HG03103 (cell line): ENCODE data around the gene SLC38A11.

Experiments used
- ATAC-seq: cut with Tn5 transposase; IDR thresholded peaks from one replicate; pipeline ENCODE4 v1.9.1; 2021; ENCODE audit warnings: low read depth; ENCODE audit not compliant: unreplicated experiment

SLC38A11 gene

DNA sequence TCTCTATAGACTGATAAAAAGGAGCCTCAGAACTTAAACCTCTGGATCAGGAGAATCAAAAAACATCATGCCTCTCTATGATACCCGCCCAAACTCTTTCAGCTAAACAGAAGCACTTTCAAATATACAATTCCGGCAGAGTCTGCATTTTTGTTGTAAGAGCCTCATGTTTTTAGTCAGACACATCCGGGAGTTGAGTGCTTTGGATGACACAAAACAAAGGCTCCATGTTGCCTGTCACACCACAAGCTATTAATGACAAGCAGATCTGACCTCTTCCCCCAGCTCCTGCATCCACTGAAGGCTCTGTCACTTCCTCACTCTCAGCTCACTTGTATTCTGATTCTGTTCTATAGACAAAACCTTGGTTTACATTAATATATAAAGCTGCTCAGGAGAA lies 33.2 kb downstream of the SLC38A11 start:
- ATAC-seq: no peak

DNA sequence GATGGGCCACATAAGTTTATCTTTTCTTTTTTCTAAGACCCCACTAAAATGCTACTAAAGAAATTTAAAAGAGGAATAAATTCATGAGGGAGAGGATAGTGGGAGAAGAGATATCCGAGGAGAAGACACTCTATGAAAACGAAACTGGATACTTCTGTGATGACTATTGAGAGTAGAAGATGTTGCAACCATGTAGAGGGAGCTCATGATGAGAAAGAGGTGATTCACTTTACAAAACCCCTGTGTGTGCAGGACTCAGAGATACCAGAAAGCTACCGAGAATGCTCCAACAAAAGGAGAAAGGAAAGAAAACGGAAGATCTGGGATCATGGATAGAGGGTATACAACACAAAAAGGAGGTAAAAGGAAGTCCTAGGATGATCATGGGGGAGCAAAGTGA lies 34.9 kb downstream of the SLC38A11 start:
- no peak for ATAC-seq

DNA sequence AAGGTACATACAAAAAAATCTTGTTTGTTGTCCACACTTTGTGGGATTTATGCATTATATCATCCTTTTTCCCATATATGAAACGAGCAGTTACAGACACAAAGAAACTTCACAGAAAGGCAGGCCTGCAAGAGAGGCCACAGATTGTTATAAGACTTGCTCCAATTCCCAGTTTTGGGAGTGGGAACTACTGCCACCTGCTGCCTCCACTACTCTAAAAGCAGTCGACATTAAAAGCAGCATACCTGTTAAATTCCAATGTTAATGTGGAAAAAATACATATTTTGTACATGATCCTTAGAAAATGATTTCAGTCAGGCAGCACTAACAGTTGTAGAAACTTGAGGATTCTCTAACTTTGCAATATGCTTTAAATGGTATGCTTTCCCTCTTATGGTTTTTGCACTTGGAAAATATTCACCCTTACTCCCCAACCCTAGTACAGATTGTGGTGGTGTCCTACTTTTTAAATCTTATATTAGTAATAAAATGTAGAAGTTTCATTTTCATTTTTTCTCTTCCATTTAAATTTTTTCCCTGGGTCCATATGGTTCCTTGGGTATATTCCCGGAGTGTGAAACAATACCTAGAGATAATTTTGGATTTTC lies 37.9 kb downstream of the SLC38A11 start:
- no peak for ATAC-seq

DNA sequence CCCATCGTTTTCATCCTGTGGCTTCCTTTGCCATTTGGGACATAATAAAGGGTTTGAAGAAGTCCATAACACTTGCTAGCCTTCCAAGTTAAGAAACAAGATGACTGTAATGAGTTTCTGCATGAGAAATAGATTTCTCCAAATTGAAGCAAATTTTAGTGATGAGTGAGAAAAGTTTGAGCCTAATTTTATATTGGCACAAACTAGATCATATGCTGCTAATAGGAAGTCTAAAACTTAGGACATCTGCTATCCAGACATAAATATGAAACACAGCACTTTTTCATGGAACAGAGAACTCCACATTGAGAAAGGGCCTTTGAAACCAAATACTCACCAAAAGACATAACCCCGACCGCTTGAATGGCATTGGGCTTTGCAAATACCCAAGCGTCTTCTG lies 39.8 kb downstream of the SLC38A11 start:
- no peak for ATAC-seq

DNA sequence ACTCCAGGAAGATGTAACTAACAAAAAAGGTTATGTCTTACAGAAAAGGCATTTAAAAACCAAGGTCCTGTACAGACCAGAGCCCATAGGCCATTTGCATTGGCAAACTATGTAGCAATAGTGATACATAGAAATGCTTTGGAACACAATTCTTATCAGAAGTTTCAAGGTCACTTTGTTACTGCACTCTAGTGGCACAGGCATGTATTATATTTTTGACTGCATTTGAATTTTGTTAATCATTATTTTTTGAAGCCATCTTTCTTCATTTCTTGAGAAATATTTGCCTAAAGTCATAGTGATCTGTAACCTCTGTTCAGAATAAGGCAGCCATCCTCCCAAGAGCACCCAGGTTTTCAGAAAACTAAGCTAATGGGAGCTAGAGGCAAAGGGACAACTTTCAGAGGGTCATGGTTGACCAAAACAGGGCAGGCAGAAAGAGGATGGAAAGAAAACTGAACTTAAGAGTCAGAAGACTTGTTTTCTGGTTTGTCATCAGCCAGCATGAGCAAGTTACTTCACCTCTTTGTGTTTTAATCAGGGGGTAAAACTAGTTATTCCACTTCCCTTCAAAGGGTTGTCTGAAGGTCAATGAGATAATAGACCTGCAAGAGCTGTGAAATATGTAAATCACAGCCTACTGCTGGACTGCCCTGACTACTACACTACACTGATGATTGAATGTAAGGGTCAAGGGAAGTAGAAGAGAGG lies 41.5 kb downstream of the SLC38A11 start:
- no peak for ATAC-seq

DNA sequence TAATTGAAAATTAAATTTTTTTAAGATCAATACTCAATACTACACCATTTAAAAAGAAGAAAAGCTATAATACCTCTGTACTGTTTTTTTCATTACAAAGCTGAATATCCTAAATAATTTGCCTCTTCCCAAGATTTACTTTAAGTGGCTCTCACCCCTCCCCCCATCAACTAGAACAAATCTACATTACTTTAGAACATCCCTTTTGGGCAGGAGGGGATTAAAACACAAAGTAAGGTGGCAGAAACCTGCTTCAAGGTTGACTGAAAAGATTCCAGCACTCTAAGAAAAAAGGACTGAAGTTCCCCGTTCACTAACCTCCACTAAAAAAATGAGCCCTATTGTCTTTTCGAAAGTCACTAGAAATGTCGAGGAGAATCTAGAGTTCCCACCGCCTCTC lies 42.3 kb downstream of the SLC38A11 start:
- no peak for ATAC-seq

DNA sequence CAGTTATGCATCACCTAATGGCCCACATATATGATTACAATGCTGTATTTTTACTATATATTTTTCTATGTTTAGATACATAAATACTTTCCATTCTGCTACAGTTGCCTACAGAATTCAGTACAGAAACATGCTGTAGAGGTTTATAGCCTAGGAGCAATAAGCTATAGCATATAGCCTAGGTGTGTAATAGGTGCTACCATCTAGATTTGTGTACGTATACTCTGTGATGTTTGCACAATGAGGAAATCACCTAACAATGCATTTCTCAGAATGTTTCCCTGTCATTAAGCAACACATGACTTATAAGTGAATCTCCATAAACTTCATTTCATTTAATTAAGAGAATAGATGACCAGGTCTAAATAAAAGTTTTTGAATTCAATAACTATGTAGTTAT lies 43.5 kb downstream of the SLC38A11 start:
- ATAC-seq: no peak

DNA sequence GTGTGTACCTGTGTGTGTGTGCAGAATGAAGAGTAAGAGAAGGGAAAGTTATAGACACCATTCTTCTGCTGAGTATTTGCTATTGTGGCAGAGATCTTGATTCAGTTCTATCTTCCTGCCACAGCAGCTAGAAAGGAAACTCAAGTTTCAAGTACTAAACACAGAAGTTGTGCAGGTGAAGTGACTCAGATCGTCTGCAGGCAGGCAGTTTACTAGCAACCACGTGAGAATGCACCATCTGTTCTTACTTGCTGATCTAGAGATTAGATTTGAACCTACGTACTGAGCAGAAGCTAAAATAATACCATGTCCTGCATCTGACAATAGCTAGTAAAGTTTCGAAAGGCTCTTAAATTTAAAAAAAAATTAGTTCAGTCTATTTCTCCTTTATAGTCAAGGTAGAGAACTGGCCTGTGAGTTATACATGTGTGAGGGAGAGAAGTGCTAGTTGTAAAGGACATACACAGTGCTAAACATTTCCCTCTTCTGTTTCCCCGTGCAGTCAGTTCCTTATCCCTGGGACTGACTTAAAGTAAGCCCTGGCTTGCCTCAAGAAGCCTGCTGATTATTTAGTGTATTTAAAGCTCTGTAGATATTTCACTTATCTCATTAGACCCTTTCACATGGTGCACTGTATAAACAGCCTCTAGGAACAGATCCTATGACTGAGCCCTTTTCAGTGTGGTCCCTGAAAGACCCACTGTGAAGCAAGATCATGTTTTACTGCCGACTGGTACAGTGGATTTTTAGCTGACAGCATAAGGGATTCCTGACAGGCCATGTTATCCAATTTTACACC lies 45.0 kb downstream of the SLC38A11 start:
- ATAC-seq: peak; percentile 77

DNA sequence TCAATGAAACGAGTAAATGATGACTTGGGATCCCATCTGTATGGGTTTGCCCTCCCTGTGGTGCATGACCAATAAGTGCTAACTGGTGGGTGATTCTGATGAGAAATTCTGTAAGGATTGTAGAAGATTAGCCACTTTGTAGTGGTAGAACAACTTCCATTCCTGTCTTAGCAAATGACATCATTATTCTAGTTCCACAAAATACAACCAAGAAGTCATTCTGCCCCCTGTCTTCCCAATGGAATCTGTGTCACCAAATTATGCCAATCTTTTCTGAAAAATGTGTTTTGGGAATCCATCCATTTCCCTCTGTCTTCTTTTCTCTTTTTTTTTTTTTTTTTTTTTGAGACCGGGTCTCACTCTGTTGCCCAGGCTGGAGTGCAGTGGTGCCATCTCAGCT lies 48.4 kb downstream of the SLC38A11 start:
- no peak for ATAC-seq

DNA sequence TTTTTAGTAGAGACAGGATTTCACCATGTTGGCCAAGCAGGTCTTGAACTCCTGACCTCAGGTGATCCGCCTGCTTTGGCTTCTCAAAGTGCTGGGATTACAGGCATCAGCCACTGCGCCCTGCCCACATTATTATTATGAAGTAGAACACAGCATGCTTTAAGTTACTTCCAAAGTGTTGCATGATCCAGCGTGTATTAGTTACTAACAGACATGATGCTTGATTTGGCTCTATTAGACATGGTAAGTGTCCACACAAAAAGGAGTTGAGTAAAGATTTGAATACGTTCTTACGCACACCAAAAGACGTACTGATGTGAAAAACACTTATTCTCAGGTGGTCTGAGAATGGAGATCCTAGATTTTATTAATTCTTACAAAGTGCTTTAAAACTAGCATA lies 50.0 kb downstream of the SLC38A11 start:
- no peak for ATAC-seq

DNA sequence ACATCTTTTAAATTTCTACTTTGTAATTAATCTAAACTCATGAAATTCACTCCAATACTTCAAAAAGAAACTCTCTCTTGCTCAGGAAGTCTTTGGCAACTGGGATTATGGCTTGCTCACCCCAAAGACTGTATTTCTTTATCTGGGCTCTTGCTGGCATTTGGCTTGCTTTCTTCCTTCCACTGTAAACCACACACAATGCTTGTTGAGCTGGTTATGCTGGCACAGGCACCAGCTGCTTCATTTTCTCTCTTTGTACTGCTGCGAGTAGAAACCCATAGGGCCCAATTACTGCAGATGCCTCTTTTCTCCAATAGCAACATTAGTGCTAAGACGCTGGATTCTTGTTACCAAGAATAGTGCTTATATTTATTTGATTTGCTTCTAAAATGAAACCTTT lies 51.4 kb downstream of the SLC38A11 start:
- no peak for ATAC-seq

DNA sequence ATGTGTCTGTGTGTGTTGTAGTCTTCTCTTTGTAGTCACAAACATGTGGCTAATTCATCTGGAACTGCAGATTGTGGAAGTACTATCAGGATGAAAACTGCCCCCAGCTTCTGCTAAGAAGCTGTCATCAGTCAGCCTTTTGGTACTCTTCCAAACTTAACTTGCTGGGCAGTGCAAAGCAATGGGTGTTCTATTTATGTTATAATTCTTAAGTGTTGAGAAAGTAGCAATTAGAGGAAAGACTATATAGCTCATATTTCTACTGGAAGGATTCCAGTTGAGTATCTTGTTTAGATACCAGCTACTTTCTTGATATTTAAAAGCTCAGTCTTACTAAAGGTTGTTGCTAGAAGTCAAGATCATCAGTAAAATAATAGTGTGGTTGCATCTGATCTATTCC lies 52.1 kb downstream of the SLC38A11 start:
- no peak for ATAC-seq

DNA sequence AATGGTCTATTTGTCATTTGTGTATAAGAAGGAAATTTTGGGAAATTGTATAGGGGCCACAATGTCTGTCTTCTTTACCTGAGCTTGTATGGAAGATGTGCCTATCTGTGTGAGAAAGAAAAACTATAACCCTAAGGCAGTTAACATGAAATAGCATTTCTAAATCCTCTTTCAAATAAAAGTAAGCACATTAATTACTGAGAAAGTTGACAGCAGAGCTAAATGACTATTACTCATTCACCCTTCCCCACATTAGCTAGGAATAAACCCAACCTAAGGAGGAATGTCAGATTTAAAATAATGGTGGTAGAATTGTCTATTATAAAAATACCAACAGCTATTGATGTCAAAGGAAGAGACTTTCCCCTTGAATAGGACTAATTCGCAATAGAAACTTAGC lies 56.2 kb downstream of the SLC38A11 start:
- ATAC-seq: no peak

DNA sequence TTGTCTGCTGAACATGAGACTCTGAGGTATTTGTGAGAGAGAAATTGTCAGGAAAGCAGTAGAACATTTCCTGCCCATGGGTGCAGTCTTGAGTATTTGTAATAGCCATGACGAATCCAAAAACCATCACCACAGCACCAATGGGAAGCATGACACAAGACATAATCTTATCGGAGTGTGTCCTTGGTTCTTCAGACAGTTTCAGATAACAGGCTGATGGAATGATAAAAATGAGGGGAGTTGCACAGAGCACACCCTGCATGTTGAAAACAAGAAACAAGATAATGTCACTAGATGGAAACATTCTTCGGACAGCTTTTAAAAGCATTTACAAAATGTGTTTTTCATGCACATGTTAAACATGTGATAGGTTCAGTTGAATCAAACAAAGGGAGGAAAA lies 56.9 kb downstream of the SLC38A11 start:
- no peak for ATAC-seq

DNA sequence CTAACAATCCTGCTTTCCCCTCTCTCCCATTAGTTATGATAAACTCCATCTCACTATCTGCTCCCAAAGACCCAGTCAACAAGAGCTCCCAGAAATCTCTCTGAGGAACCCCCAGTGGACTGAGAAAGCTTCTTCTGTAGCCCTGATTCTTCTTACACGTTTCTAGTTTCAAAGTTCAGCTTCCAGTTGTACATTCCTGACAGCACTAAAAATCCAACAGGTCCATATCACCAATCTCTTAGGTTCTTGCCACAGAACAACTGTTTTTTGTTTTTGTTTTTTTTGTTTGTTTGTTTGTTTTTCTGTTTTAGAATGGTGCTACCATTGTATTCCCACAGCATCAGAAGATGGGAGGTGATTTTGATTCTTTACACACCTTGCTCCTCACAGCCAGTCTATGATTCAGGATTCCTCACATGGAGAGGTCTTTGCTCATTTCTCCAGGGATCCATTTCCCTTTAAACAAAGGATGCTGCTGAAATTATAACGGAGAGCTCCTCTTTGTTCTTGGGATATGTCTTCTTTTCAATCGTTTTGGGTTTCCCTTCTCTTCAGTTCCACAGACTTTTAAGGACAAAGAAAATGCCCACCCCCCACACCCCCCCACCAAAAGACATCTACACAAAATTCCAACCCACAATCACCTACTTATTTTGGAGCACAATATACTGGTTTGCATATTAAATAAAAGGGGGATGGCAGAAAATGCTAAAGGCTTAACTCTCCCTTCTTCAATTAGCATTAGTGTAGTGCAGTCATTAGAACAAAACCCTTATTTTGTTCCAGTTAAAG lies 57.7 kb downstream of the SLC38A11 start:
- no peak for ATAC-seq

DNA sequence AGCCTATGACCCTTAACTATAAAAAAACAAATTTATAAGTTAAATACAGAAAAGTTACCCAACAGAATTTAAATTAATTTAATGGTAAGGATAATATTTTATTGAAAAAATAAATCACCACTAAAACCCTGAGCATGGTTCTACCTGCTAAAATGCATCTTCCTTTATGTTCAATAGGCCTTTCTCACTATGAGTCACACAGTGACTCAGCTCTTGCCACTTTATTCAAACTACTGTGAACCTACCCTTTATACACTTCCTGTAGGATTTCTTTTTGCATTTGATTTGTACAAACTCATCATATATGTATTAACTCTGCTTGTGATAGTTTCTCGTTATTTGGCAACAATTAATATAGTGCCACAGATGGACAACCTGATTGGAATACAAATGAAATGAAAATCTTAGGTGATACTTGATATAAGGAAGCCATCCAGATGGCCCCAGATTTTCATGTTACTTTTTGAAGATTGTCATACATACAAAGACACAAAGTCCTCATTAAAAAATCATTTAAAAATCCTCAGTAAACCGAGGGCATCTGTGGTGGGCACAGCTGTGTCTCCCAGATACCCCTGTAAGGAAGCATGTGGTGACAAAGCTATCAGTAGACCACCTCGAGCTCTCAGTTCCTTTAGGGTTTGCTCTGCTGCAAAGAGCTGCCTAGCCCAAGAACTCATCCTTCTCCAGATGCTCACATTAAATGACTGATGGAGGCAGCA lies 58.5 kb downstream of the SLC38A11 start:
- ATAC-seq: peak; percentile 98

DNA sequence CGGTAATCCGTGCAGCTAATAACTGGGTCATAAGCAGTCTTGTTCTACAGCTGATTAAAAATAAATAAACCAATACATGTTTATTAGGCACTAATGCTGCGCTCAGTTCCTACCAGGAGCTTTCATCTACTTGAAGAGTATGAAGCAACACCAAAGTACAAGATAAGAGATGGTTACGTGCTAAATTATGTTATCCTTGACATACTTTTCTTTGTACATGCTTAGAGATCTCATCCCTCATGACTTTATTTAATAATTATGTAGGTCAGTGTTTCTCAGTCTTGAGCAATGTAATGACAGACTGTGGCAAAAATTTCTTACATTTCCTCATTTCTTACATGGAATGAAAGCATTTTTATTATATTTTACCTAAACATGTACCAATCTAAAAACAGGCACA lies 59.1 kb downstream of the SLC38A11 start:
- no peak for ATAC-seq

DNA sequence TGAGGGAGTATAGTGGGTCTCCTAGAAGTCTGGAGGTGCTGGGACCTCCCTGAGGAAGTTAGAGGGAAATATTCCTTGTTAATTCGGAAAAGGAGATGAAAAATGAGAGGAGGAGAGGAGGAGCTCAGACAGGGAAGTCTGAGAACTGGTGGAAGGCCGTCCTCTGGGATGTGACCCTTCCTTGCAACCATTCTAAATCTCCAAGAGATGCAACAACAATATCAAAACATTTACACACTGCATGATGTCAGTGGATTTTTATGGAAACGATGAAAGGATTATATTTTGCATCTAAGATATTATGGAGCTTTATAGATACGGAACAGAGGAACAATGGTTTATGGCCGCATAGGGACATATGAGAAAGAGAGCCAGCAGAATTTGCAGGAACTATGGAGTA lies 63.9 kb downstream of the SLC38A11 start:
- ATAC-seq: no peak

DNA sequence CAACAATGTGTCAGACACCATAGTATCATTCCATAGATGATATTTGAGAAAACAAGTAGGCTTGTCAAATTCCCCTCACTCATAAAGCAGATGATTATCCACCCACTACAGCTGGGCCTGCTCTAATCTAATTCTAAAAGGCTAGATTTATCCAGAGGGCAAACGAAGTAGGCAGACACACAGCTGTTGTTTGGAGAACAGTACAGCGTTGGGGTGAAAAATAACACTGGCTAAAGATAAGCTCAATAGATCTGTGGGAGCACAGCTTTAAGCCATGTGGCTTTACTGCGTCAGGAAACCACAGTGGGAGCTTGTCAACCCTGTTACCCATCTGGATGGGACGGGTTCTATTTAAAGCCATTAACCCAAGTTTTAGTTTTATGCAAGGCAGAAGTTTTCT lies 64.8 kb downstream of the SLC38A11 start:
- ATAC-seq: no peak

DNA sequence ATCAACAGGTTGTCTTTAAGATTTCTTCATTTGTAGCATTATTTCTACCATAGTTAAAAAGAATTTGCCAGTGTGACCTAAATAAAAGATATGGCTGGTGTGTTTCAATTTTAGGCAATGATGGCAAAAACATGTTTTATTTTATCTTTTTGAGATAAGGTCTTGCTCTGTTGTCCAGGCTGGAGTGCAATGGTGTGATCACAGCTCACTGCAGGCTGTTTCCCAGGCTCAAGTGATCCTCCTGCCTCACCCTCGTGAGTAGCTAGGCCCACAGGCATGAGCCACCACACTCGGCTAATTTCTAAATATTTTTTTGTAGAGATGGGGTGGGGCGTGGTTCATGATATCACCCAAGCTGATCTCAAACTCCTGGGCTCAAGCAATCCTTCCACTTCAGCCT lies 66.7 kb downstream of the SLC38A11 start:
- ATAC-seq: no peak
